Activated effector memory CD4-positive, alpha-beta T cell treated with anti-CD3 and anti-CD28 coated beads, Interleukin-2, amount 50 U/mL, for 16 hours (primary cell): Measurements from ENCODE around the gene DNAJC13.

Experiments
- DNase-seq: peaks from one replicate; pipeline ENCODE4 v3.0.0-alpha.2; 2020

DNAJC13 gene

DNA sequence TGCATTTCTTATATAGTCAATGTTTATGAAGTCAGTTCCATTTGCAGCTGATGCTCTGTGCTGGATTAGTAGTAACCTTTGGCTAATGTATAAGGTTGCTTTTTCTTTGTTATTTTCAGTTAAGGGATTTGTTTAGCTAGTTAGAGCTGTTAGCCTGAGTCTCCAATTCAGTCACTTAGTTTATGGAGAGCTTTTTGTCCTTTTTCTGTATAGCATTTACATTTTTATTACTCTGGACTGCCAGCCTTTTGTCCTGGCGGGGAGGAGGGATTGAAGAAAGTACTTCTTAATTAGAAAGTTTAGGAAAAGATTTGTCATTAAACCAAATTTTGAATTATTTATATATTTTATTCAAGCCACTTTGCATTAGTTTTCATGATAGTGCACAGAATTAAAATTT lies 52.0 kb downstream of the DNAJC13 start:
- DNase-seq, result no peak

DNA sequence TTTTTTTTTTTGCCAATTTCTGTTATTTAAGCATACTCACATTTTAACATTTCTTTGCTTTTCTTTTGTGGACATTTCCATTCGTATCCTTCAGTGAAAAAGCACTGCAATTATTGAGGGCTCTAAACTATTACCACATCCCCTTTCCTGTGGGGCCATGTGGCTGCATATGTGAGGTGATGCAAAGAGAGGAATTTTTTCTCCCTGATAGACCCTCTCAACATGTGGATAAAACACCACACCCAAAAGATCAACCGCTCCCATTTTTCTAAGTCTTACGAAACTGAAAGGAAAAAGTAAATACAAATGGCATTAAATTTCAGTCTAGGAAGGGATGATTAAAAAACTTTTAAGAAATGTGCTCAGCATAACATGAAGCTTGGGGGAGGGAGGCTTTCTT lies 68.8 kb downstream of the DNAJC13 start:
- DNase-seq, result no peak

DNA sequence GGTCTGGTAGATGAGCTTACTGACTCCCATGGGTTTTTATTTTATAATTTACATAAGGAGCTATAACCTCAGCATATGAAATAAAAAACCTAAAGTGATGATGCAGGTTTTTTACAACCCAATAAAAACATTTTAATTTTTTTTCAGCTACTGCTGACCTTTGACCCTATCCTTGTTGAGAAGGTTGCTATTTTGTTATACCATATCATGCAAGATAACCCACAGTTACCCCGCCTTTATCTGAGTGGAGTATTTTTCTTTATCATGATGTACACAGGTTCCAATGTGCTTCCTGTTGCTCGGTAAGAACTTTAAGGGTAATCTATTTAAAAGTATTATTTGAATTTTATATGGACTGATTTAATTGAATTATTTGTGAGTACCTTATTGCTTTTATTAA lies 70.8 kb downstream of the DNAJC13 start:
- no peak for DNase-seq

DNA sequence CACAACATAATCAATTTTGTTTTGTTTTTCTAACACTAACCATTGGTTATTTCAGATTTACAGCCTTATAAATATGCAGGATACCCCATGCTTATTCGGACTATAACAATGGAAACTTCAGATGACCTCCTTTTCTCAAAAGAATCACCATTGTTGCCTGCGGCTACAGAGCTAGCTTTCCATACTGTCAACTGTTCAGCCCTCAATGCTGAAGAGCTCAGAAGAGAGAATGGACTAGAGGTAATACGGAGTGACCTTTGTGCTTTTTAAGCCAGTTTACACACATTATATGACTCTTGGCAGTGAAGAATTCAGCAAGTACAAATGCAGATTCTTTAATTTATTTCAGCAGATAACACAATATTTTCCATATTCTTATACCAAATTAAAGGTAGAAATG lies 81.8 kb downstream of the DNAJC13 start:
- no peak for DNase-seq

DNA sequence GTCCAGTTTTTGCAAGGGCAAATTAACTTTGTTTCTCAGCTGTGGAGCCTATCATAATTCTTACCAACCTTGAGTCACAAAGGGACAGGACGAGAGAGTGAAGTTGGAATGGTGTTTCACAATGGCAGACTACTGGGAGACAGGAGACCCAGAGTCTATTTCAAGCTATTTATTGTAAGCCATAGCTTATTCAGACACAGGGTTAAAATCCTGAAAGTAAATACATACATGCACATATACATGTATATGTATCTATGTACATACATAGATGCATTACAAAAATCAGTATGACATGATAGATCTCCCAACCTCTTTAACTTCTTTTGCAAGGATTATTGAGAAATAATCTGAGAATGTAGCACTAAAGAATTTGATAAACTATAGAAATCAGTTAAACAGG lies 86.3 kb downstream of the DNAJC13 start:
- DNase-seq, result no peak

DNA sequence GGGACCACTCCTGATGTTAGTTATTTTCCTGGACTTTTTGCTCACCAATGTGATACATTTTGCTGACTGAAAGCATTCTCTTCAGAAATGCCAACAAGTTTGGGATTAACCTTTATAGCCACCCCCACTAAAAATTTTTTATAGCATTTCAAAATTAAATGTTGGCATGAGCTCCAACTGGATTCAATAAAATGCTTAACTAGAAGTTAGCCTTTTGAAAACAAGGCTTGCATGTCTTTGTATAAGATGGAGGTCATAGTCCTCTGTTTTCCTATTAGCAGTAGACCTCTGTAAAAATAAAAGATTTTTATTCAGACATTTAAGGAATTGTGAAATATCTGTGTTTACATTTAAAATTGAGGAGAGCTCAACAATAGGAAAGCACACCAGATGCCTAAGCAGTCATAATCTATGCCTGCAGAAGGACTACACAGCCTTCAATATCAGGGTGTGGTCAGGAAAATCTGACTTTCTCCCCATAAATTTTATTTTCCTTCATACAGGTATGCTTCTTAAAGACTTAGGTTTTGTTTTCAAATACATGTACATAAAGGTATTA lies 87.2 kb downstream of the DNAJC13 start:
- no peak for DNase-seq

DNA sequence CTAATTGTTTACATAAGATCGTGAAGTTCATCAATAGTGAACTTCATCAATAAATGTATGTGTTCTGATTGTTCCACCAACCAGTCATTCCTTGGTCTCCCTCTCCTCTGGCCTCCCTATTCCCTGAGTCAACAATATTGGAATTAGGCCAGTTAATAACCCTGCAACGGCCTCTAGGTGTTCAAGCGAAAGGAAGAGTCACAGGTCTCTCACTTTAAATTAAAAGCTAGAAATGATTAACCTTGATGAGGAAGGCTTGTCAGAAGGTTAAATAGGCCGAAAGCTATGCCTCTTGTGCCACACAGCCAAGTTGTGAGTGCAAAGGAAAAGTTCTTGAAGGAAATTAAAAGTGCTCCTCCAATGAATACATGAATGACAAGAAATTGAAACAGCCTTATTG lies 90.4 kb downstream of the DNAJC13 start:
- no peak for DNase-seq

DNA sequence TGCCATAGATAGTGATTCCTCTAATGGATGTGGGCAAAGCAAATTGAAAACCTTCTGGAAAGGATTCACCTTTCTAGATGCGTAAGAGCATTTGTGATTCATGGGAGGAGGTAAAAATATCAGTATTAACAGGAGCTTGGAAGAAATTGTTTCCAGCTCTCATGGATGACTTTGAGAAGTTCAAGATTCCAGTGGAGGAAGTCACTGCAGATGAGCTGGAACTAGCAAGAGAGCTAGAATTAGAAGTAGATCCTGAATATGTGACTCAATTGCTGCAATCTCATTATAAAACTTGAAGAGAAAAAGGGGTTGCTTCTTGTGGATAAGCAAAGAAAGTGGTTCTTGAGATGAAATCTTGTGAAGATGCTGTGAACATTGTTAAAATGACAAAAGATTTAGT lies 91.8 kb downstream of the DNAJC13 start:
- no peak for DNase-seq

DNA sequence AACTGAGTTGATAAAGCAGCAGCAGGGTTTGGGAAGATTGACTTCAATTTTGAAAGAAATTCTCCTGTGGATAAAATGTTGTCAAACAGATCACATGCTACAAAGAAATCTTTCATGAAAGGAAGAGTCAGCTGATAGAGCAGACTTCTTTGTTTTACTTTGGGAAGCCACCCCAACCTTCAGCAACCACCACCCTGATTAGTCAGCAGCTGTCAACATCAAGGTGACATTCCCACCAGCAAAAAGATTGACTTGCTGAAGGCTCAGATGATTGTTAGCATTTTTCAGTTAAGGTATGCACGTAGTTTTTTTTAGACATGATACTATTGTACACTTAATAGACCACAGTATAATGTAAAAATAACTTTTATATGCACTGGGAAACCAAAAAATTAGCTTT lies 92.2 kb downstream of the DNAJC13 start:
- no peak for DNase-seq

DNA sequence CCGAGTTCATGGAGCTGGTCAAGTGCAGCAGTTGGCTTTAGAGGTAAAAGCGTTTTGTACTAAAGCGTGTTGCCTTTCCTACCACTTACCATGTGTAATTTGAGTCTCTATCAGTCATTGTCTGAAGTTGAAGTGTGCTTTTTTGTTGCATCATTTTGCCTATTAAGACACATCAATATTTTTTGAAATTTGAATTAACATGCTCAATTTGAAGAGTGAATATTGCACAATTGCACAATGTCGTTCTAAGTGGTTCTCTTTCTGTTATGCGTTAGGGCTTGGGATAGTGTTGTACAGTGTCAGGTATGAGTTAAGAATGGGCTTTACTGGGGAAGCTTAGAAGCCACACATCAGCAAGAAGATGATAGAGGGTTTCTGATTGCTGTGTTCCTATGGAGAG lies 95.8 kb downstream of the DNAJC13 start:
- DNase-seq, result no peak

DNA sequence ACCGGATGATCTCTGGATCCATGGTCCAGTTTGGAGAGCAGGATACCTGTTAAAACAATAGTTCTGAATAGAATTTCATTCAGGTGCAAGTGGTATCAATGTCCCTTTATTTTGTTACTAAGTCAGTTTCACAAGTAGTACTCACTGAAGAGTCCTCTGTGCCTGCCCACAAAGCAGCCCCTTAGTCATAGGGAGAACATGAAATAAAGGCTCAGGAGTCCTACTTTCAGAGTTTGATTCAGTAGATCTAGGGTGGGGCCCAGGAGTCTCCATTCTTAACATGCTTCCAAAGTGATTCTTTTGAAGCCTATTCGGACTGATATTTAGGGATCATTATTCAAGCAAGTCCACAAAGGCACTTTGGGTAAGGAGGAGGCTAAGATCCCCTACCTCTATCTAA lies 100.0 kb downstream of the DNAJC13 start:
- DNase-seq, result no peak

DNA sequence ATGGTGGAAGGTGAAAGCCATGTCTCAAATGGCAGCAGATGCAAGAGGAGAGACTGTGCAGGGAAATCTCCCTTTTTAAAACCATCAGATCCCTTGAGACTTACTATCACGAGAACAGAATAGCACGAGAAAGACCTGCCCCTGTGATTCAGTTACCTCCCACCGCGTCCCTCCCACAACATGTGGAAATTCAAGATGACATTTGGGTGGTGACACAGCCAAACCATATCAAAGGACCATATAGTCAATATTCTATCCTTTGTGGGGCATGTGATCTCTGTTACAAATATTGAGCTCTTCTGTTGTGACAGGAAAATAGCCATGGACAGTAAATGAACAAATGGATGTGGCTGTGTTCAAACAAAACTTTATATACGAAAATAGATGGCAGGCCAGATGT lies 102.6 kb downstream of the DNAJC13 start:
- DNase-seq, result no peak

DNA sequence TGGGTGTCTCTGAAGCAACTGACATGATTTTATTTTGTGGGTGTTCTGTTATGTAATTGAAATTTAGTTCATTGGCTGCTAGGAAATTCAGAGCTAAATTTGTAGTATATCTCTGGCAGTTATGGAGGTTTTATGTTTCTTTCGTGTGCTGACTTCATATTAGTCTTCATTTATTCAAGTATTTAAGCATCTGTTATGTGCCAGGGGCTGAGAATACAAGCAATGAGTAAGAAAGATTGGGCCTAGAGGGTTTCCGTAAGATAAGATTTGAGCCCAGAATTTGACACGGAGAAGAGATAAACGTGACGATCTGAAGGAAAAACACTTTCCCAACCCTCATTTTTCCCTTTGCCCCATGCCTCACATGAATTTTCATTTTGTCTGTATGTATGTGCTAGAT lies 104.6 kb downstream of the DNAJC13 start:
- no peak for DNase-seq

DNA sequence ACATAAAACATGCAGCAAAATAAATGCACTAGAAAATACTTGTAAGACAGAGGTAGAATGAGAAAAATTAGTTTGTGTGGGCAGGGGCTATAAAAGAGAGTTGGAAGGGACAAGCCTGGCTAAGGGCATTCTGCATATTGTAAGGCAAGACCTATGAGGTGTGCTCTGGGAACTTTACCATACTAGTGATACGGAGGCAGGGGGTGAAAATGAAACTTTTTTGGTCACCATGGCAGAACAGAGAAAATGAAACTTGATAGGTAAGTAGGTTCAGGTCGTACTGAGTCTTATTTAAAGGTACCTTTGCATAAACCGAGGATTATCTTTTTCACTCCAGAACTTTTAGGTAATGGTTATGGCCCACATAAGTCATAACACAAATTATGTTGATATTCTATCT lies 105.1 kb downstream of the DNAJC13 start:
- DNase-seq, result no peak

DNA sequence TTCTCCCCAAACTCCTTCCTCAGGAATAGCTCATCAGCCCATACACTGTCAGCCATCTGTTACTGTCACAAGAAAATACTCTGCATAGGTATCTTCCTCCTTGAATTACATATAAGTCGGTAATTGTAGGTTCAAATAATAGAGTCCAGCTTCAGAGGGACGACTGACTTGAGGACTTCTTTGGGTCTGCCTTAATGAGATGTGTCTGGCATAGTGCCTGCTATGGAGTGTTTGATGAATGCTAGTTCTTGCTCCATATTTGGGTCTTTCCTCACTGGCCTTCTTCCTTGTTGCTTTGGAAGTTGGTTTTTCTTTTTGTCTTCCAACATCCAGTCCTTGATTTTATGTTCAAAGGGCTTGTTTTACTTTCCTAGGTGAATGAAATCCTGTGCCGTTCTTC lies 113.3 kb downstream of the DNAJC13 start:
- no peak for DNase-seq

DNA sequence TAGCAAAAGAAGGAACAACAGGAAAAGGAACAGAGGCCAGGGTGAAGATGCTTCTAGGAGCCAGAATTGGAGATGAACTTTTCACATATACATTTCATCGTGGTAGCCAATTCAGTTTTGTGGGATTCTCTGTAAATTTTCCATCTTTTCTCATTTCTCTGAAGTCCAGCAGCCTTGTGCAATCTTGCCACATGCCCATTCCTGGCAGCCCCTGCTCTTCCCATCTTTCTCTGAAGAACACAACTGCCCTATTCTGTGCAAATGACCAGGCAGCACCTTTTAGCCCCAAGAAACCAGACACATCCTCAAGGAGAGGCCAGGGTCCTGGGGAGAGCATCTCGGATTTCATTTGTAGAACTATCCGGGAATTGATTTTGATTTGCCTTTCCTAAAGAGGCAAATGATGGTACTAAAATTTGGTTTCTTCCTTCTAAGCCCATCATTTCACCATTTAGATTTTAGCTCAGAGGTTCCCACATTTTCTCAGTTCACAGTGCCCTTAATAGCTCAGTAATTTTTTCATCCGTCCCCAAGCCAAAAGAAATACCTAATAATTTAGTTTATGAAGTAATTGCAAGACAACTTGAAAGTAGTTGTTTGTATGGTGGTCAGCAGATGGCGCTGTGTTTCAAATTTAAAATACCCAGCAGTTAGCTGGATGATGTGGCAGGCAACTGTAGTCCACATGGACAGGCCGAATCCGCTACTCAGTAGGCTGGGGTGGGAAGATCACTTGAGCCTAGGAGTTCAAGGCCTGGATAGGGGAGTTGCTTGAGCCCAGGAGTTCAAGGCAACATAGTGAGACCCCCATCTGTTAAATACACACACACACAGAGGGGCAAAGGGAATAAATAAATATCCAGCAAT lies 118.5 kb downstream of the DNAJC13 start:
- peak; percentile 76 for DNase-seq

DNA sequence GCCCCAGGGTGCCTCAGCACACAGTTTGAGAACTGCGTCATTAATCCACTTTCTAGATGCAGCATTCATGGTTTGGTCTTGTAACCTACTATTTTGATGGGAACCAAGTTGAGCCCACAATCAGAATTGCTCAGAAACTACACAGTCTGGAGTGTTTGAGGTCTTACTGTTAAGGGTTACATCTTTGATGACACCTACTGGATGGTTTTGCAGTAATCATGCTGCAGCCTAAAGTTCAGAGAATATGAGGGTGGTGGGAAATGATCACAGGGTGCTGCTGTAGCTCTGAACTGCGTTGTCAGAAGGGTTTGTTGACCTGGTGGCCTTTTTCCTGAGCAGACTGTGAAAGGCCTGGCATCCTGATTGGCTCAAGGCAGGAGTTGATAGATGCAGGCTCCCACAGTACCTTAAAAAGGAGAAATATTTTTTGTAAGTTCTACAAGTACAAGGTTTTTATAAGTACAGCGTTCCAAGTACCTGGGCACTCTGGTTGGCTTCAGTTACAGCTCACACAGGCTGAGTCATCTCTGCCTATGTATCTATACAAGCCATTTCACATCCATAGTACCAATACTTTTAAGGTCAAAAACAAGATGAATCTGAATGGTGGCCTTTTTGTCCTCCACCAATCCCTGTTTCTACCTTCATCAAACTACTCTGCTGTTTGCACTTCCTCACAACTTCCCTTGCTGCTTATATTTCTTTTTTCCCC lies 119.3 kb downstream of the DNAJC13 start:
- no peak for DNase-seq

DNA sequence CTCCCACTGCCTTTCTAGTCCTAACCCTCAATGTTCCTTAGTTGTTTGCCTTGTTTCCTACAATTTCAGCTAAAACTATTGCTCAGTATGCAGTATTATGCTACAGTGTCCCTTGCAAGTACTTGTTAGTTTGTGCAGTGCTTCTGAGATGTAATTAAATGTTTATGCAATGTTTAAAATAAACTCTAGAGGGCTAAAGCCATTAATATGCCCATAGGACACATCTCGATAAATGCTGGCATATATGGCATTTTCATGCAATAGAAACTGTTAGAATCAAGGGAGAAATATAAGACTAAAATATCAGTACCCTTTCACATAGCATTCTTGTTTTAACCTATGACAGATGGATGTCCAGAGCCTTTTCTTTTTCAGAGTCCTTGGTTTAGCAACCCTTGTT lies 120.0 kb downstream of the DNAJC13 start:
- no peak for DNase-seq

DNA sequence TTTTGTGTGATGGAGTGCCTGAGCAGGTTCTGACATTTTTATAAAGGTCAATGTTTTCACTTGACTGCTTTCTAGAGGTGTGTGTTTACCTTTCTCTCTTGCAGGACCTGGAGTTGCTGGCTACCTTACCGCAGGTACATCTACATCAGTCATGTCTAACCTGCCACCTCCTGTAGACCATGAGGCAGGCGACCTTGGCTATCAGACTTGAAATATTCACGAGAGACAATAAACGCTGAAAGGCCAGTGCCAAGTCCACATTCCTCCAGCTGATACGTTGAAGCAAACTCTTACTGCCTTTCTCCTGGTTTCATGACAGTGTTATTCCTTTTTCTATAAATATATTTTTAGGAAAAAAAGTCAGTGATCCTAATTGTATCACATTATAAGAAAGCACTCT lies 120.8 kb downstream of the DNAJC13 start:
- no peak for DNase-seq

DNA sequence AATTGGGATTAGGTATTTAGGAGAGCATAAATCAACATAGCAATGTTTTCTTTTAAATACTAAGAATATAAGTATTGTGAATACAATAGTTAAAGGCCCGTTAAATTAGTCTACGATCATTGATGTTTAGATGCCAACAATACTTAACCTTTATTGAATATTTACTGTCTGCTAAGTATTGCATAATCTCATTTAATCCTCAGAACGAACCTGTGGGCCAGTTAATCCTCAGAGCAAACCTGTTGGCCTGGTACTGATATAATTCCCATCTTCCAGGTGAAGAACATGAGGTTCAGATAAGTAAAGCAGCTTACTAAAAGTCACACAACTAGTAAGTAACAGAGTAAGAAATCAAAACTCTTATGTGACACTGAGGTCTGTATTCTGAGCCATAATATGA lies 122.4 kb downstream of the DNAJC13 start:
- no peak for DNase-seq

DNA sequence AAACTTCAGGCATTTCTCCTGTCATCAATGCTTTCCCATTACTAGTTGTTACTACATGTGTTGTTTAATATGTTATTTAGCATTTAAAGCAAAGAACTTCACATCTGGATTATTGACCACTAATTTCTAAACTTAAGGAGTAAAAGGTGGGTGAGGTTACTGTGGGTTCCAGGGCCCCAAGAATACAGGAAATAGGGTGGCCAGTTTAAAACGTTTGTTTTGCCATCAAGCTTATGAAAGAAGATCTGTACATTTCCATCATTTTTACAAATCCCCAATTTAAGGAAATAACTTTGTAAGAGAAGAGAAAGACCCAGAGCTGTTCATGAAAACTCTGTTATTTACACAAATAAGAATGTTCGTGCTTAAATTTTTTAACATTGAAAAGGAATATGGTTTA lies 125.3 kb downstream of the DNAJC13 start:
- DNase-seq, result no peak

DNA sequence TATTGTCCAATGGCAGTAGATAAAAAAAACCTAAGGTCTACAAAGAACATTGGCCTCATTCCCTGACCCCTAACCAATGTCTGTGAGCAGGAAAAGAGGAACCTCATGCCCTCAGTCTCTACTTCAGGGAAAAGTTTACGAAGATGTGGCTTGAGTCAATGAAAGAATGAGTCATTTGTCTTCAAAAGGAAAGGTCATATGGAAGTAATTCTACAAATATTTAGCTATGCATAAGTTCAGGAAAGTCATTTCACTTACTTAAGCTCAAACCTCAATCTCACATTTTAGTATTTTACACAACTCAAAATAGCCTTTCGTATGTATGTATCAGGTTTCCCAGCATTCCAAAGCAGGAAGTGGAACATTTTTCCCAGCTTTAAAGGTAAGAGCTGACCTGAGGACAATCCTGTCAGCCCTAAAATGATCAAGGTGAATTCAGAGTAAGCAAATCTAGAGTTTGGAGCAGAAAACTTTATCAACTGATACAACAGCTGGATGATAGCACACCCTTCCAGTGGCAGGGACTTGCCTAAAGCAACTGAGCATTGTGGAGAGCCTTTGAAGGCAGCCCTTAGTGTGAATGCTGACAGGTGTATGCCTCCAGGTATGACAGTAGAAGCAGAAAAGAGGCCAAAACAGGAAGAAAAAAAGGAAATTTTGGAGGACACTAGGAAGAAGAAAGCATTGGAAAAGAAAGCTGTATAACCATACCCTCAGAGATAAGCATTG lies 125.9 kb downstream of the DNAJC13 start:
- no peak for DNase-seq

DNA sequence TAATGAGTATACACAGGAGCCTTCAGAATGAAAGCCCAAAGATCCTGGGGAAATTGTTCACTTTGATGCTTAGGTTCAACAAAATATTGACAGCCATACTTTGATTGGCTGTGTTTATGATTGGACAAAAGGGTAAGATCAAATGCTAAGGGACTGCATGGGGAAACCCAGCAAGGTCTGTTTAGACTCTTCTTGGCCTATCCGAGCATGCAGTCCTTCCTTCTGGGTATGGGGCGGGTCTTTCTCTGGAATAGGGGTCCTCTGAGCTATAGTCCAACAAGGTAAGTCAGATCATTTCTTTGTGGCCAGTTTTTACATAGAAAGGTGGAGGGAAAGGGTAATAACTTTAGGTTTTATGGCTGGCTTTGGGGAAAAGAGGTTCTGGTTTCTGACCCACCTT lies 126.8 kb downstream of the DNAJC13 start:
- DNase-seq, result no peak

DNA sequence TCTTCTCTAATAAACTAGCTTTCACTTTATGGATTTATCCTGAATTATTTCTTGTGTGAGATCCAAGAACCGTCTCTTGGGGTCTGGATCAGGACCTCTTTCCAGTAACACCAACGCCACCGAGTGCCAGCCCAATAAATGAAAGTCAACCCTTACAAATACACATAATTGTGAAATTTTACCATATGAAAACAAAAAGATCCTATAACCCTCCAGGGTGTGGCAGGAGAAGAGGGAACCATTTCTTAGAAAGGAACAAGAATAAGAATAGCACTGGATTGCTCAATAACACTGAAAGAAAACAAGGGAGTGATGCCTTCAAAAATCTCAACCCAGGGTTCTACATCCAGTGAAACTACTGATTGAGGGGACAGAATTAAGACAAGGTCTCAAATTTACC lies 128.2 kb downstream of the DNAJC13 start:
- no peak for DNase-seq
